GM12865 (cell line): ENCODE measurements around the gene SPRR3.

ENCODE experiments used
- DNase-seq: peaks from one replicate; pipeline ENCODE4 v3.0.0; 2010; ENCODE audit warnings: low read depth
- H3K4me3 ChIP-seq: 2 replicates; pipeline ENCODE4 v1.5.1; 2011; ENCODE audit warnings: mild to moderate bottlenecking, low read depth, low read length, control low read depth
- TF ChIP-seq, protein P1 (sequence below): IDR thresholded peaks from 2 replicates; pipeline ENCODE4 v1.5.1; 2011; ENCODE audit warnings: low read length, control low read depth, low read depth, inconsistent platforms; ENCODE audit not compliant: insufficient read depth; ENCODE audit errors: missing control alignments

The SPRR3 gene, protein sequence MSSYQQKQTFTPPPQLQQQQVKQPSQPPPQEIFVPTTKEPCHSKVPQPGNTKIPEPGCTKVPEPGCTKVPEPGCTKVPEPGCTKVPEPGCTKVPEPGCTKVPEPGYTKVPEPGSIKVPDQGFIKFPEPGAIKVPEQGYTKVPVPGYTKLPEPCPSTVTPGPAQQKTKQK

DNA sequence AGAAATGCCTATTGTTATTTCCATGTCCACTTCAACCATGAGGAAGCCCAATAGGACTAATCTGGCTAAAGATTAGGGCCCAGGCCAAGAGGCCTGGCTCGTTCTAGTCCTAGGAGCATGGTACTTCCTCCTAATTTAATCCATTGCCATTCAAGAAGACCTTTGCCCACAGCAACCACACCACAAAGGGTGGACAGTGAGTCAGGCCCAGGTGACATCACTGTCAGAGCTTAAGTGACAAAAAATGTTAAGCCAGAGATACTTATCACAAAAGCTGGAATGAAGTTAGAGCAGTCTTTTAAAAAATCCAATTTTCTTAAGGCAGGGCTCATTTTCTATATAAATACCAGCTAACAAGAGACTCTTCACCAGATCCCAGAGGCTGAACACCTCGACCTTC lies at the start of gene SPRR3:
SPRR3 (plus strand) TSS at position 368 of the 400 bp plus-strand sequence. CDS start 1,272 bp downstream, outside the sequence.
- DNase-seq: no peak
- H3K4me3 ChIP-seq: no peak within 1 kb of the TSS
- TF ChIP-seq, protein P1, sequence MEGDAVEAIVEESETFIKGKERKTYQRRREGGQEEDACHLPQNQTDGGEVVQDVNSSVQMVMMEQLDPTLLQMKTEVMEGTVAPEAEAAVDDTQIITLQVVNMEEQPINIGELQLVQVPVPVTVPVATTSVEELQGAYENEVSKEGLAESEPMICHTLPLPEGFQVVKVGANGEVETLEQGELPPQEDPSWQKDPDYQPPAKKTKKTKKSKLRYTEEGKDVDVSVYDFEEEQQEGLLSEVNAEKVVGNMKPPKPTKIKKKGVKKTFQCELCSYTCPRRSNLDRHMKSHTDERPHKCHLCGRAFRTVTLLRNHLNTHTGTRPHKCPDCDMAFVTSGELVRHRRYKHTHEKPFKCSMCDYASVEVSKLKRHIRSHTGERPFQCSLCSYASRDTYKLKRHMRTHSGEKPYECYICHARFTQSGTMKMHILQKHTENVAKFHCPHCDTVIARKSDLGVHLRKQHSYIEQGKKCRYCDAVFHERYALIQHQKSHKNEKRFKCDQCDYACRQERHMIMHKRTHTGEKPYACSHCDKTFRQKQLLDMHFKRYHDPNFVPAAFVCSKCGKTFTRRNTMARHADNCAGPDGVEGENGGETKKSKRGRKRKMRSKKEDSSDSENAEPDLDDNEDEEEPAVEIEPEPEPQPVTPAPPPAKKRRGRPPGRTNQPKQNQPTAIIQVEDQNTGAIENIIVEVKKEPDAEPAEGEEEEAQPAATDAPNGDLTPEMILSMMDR: no peak

DNA sequence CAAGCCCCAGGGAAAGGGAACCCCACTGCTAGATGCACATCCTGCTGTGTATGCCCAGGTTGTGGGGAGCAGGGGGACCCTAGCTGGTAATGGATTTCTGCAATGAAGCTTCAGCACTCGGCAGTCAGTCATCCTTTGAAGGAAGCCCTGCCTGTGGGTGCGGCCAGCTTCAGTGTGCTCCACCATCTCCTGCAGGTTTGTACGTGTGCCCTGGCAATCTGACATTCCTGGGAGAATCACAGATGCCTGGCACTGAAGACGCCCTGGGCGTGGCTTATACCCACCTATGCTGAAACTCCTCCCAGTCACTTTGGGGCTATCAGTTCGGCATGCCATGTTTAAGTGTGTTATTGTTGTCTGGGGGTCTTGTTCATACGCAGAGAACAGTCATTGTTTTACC lies 47.8 kb upstream of the SPRR3 start:
- TF ChIP-seq, protein P1: no peak
- no peak for DNase-seq
- no peak overlapping the region for H3K4me3 ChIP-seq

DNA sequence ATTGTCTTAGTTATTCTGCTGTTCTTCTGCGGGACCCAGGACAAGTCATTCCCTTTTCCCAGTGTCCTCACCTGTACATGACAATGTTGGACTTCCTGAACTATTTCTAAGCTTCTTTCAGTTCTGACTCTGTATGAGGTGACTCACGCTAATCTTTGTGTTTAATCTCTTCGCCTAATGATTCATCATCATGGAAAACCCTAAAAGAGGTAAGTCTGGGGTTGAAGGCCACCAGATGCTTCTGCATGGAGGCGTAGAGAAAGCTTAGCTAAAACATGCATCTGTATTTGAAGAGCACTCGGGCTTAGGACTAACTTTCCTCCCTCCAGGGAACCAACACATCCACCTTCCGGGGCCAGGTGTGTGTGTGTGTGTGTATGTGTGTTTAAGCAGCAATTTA lies 47.1 kb upstream of the SPRR3 start:
- DNase-seq: no peak
- TF ChIP-seq, protein P1: no peak
- H3K4me3 ChIP-seq: no peak overlapping the region

DNA sequence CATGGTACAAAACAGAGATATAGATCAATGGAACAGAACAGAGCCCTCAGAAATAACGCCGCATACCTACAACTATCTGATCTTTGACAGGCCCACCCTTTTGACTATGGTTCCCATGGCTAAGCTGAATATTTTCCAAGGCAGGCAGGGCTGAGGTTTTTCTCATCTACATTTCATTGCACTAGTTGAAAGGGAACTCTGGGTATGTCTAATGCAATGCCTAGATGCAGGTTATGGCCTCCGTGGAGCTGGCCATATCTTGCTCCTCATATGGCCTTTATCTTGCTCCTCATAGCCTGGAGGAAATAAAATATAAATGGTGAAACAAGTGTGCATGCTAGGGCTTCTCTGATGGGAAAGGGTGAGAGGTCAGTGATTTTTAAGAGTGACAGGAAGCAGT lies 44.0 kb upstream of the SPRR3 start:
- H3K4me3 ChIP-seq: no peak overlapping the region
- TF ChIP-seq, protein P1: no peak
- DNase-seq: no peak

DNA sequence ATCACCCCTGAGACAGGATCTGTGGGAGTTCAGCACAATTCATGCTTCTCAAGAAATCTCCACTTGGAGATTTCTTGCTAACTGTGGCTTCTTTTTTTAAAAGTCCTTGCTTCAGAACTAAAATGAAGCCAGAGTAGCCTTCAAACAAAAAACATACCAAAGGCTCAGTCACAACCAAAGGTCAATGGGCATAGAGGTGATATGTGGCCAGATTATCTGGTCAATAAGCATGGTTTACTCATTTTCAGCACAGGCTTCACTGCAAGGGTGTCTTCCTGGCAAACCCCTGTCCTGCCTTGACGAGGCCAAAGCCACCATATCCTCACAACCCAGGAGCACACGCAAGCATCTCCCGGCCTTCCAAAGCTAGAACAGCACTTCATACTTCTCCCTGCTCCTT lies 42.3 kb upstream of the SPRR3 start:
- no peak overlapping the region for H3K4me3 ChIP-seq
- TF ChIP-seq, protein P1: no peak
- DNase-seq: no peak

DNA sequence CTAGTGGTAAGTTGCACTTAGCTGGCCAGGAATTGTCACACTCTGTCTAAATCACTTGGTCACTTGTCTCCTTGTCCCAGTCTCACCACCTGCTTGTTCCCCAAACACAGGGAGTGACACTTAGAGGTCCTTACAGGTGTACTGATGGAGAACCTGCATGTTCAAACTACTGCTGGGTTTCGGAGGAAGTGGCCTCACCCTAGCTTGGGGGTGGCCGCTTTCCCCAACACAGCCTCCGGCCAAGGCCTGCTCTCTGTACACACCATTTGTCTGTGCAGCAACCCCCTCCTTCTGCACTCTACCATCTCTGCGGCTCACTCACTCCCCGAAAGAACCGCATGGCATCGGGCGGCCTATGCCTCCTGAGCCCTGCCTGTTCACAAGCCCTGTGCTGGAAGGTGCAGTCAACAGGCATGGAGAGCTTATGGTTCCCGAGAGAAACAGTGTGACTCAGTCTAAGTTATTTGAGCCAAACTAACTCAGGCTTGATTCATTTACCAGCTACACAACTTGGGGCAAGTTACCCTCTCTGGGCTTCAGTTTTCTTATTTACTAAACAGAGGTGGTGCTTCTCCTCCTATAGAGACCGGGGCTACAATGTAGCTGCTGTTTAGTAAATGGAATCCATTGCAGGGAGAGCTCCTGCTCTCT lies 41.6 kb upstream of the SPRR3 start:
- no peak overlapping the region for H3K4me3 ChIP-seq
- TF ChIP-seq, protein P1: no peak
- no peak for DNase-seq
